Lower lobe of right lung (tissue), 2 donors: ENCODE measurements around the gene NRTN. TPM values are rescaled to one million over a fixed set of nuclear protein-coding genes. Genes with fewer than 3 reads are reported as not detected.
A peak's percentile ranks its signal among the peaks of the same experiment; 100 is the strongest.
"Not testable (repeated sequence)": the region's sequence is repeated elsewhere in the genome, so short reads cannot be mapped to it uniquely, and the experiment has no call there.

ENCODE experiments used
- ATAC-seq, 2 donors: fragments of 200-7000 bp; cut with Tn5 transposase; one replicate each; pipeline ENCODE4 v1.9.1; 2020 to 2022; ENCODE audit warnings: mild to moderate bottlenecking in 2 of 2, moderate library complexity in 2 of 2
- DNase-seq: peaks from one replicate; pipeline ENCODE4 v3.0.0-alpha.2; 2020
- H3K27ac ChIP-seq: fragments of 200-600 bp; one replicate; pipeline ENCODE4 v1.8.0; 2022
- H3K27me3 ChIP-seq: fragments of 200-600 bp; one replicate; pipeline ENCODE4 v1.8.0; 2022; ENCODE audit warnings: low read depth
- H3K36me3 ChIP-seq: fragments of 200-600 bp; one replicate; pipeline ENCODE4 v1.8.0; 2022; ENCODE audit warnings: mild to moderate bottlenecking
- H3K4me1 ChIP-seq: fragments of 200-600 bp; one replicate; pipeline ENCODE4 v1.8.0; 2022
- H3K4me3 ChIP-seq: fragments of 200-600 bp; one replicate; pipeline ENCODE4 v1.8.0; 2022; ENCODE audit warnings: mild to moderate bottlenecking
- H3K9me3 ChIP-seq: fragments of 200-600 bp; one replicate; pipeline ENCODE4 v1.8.0; 2022
- CTCF ChIP-seq: fragments of 200-600 bp; IDR thresholded peaks from one replicate; pipeline ENCODE4 v1.8.0; 2022; ENCODE audit warnings: antibody characterized with exemption, mild to moderate bottlenecking
- intact Hi-C: fragments of 100-400 bp; cut with DNase I; formaldehyde crosslinking; loops from one replicate; pipeline ENCODE4 v1.11.0; 2022
- total RNA-seq: library from RNA; stranded (reverse); fragmentation: NEBNext Ultra II Directional; extraction: Animal tissue kit (Norgen Biotek cat#: 25700); gene quantifications from one replicate; pipeline ENCODE4 v1.2.1, GENCODE V29; 2021
- donor health status: DM: no; HTN: yes; CAD: no; lungs with severe emphysema.

The NRTN gene
- total RNA-seq, 1 donor from 2014 or later, result 2.7 TPM

DNA sequence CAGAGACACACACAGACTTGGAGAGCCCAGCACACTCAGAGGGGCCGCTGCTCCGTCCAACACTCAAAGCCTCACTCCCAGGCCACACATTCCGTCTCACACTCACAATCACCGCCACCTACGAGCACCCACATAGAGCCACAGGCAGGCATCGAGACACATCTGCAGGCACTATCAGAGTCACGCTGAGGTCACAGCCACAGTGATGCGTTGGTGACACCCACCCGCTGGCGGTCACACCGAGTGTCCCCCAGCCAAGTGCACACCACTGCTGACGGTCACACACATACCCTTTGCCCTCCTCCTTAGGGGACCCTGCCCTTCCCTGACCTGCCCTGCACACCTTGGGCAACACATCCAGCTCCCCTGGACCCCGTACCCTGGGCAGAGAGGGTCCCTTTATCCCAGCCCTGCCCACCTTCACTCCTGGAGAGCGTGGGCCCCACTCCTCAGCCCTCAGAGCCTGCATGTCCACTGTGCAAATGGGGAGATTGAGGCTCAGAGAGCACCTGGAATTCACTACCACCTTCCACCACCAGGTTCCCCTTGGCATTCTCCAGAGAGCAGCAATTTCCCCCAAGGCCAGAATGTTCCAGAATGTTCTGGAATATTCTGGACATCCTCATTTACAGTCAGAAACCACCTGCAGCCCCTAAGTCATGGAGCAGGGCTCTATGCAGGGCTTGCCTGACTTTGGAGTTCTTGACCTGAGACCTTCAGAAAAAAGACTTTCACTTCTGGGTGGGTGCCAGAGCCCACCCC, 60.0 kb downstream of the NRTN start:
- no peak for TF ChIP-seq CTCF
- ATAC-seq (no peak), DNase-seq (no peak)
- Histone ChIP-seq H3K27me3 (no peaks in the 10 kb centered on the region), H3K27ac (no peak overlapping the region), H3K4me1 (no peaks in the 10 kb centered on the region), H3K36me3 (no peaks in the 10 kb centered on the region), H3K9me3 (no peaks in the 10 kb centered on the region), H3K4me3 (no peak overlapping the region)
- intact Hi-C loops, result no loop called here

- Histone ChIP-seq H3K36me3 (no peaks in the 10 kb centered on the region), H3K4me3 (no peak overlapping the region), H3K27ac (no peak overlapping the region), H3K27me3 (no peaks in the 10 kb centered on the region), H3K4me1 (no peaks in the 10 kb centered on the region), H3K9me3 (no peaks in the 10 kb centered on the region)
- DNase-seq, result no peak
- intact Hi-C loops, result no loop called here
- ATAC-seq, result peak in 1 of 2 donors; percentile 9
- no peak for TF ChIP-seq CTCF
Measured at GRCh38 chr19:5865772-5866171, 60.9 kb downstream of the NRTN start.

- no peak for TF ChIP-seq CTCF
- Histone ChIP-seq H3K4me3 (no peak overlapping the region), H3K36me3 (no peaks in the 10 kb centered on the region), H3K4me1 (no peaks in the 10 kb centered on the region), H3K27ac (no peak overlapping the region), H3K9me3 (no peaks in the 10 kb centered on the region), H3K27me3 (no peaks in the 10 kb centered on the region)
- DNase-seq (no peak), ATAC-seq (peak in 1 of 2 donors; percentile 29)
- intact Hi-C loops, result no loop called here
Measured at GRCh38 chr19:5867201-5868136, 62.6 kb downstream of the NRTN start.

GRCh38 chr19:5870986-5871394, 66.1 kb downstream of the NRTN start:
- intact Hi-C loops, result no loop called here
- no peak for DNase-seq
- H3K36me3 ChIP-seq, result no peaks in the 10 kb centered on the region
- no peaks in the 10 kb centered on the region for H3K27me3 ChIP-seq
- H3K4me3 ChIP-seq, result no peak overlapping the region
- H3K27ac ChIP-seq, result no peak overlapping the region
- no peaks in the 10 kb centered on the region for H3K4me1 ChIP-seq
- no peak for TF ChIP-seq CTCF
- no peak for ATAC-seq
- H3K9me3 ChIP-seq, result no peaks in the 10 kb centered on the region

DNA sequence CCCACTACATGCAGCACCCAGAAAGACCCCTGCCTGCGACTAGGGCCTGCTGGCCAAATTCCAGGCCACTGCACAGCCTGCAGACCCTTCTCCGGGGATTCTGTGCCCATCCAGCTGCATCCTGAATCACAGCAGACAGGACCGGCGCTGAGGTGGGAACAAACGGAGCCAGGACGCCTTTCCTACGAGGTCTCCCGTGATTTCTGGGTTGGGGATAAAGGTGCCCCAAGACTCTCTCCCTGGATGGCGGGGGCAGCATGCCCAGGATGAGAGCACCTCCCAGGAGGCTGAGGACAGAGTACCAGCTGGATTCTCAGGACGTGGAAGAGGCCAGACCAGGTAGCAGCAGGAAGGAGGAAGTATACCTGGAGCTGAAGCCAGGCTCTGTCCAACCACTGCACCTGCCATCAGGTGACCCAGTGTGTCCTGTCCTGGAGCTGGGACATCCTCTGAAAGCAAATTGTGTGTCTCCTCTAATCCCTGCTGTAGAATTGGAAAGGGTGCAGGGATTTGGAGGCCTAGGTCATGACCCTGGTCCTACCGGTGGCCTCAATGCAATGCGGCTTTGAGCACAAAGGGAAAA, 68.8 kb downstream of the NRTN start:
- Histone ChIP-seq H3K27me3 (peaks cover 11% of the 10 kb centered on the region), H3K36me3 (no peaks in the 10 kb centered on the region)

DNA sequence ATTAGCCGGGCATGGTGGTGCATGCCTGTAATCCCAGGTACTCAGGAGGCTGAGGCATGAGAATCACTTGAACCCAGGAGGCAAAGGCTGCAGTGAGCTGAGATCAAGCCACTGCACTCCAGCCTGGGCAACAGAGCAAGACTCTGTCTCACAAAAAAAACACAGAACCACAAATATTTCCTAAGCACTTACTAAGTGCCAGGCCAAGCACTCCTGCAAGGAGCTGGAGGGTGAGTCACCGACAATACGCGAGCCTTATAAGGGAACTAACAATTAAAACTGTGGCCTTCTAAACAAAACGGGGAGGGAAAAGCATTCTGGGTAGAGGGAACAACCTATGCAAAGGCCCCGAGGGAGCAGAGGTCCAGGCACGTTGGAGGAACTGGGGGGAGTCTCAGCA, 69.6 kb downstream of the NRTN start:
- H3K27ac ChIP-seq, intact Hi-C loops, H3K9me3 ChIP-seq, H3K4me1 ChIP-seq, H3K36me3 ChIP-seq, H3K4me3 ChIP-seq, DNase-seq: not testable (repeated sequence)
- ATAC-seq, result peak in 1 of 2 donors; percentile 9
- H3K27me3 ChIP-seq, result peaks cover 17% of the 10 kb centered on the region

More for the DNA sequence above, 68.8 kb downstream of the NRTN start:
- H3K27ac ChIP-seq, result no peak overlapping the region
- no peaks in the 10 kb centered on the region for H3K9me3 ChIP-seq
- no peaks in the 10 kb centered on the region for H3K4me1 ChIP-seq
- DNase-seq (no peak), ATAC-seq (no peak)
- intact Hi-C loops, result no loop called here
- TF ChIP-seq CTCF, result no peak
- H3K4me3 ChIP-seq, result no peak overlapping the region
